ENCODE measurements around the gene PYM1.

Gene PYM1

GRCh38 chr12:55906056-55906455 lies 21.6 kb downstream of the PYM1 start:
- no peak overlapping the region for H3K4me3 ChIP-seq (ENCODE audit: low read depth, low read length)
- H3K9me3 ChIP-seq (ENCODE audit: control insufficient read depth, insufficient read depth, low read depth, low read length), result no peaks in the 10 kb centered on the region
- H3K4me1 ChIP-seq (ENCODE audit: control insufficient read depth, insufficient read depth, low read length), result no peaks in the 10 kb centered on the region
- TF ChIP-seq ZNF146 (tag by site-specific recombination; IDR thresholded peaks at IDR 0.05) (no peak), ZNF19 (tag by site-specific recombination; IDR thresholded peaks at IDR 0.05; ENCODE audit: low read depth) (no peak), KLF9 (tag by site-specific recombination; IDR thresholded peaks at IDR 0.05; ENCODE audit: low read depth) (no peak), KLF8 (tag by site-specific recombination; IDR thresholded peaks at IDR 0.05) (no peak), ZNF544 (tag by site-specific recombination; IDR thresholded peaks at IDR 0.05) (no peak), ZNF560 (tag by site-specific recombination; IDR thresholded peaks at IDR 0.05; ENCODE audit: borderline replicate concordance) (no peak), ZNF292 (tag by site-specific recombination; IDR thresholded peaks at IDR 0.05; ENCODE audit: borderline replicate concordance, low read depth) (no peak), KLF7 (tag by site-specific recombination; IDR thresholded peaks at IDR 0.05; ENCODE audit: borderline replicate concordance) (no peak), ZNF121 (tag by site-specific recombination; IDR thresholded peaks at IDR 0.05) (no peak), YY1 (tag by site-specific recombination; IDR thresholded peaks at IDR 0.05) (no peak), ZNF280D (tag by site-specific recombination; IDR thresholded peaks at IDR 0.05) (no peak), ZNF18 (tag by site-specific recombination; IDR thresholded peaks at IDR 0.05) (no peak)
- CTCF ChIA-PET, result no interaction called here
- H3K36me3 ChIP-seq (ENCODE audit: control insufficient read depth in 2 of 2, insufficient read depth in 1 of 2, low read length in 2 of 2), result peaks cover 0 to 23% of the 10 kb centered on the region in 2 experiments; a peak in 2 of 3 replicates
- no peak overlapping the region for H3K27ac ChIP-seq (ENCODE audit: extremely low read depth, low read depth, low read length)
- POLR2A ChIA-PET, result interaction anchor here (1.6 kb wide), 1 partner anchor 20 kb away, joined by 12 read pairs; no protein-coding TSS in a partner anchor

GRCh38 chr12:55901881-55902490 lies 25.7 kb downstream of the PYM1 start:
- Histone ChIP-seq H3K36me3 (ENCODE audit: control insufficient read depth in 2 of 2, insufficient read depth in 1 of 2, low read length in 2 of 2) (peaks cover 0 to 23% of the 10 kb centered on the region in 2 experiments; a peak in 2 of 3 replicates), H3K4me3 (ENCODE audit: low read depth, low read length) (no peak overlapping the region), H3K9me3 (ENCODE audit: control insufficient read depth, insufficient read depth, low read depth, low read length) (no peaks in the 10 kb centered on the region), H3K27ac (ENCODE audit: extremely low read depth, low read depth, low read length) (no peak overlapping the region), H3K4me1 (ENCODE audit: control insufficient read depth, insufficient read depth, low read length) (no peaks in the 10 kb centered on the region)
- POLR2A ChIA-PET, result interaction anchor here (0.5 kb wide), 1 partner anchor 76 kb away, joined by 6 read pairs; no protein-coding TSS in a partner anchor
- CTCF ChIA-PET, result interaction anchor here (0.6 kb wide), 2 partner anchors 24 to 265 kb away, joined by 4 read pairs; no protein-coding TSS in a partner anchor
- TF ChIP-seq INSM2 (tag by site-specific recombination; IDR thresholded peaks at IDR 0.05) (no peak), ZSCAN5A (tag by site-specific recombination; IDR thresholded peaks at IDR 0.05) (no peak), ZNF416 (tag by site-specific recombination; IDR thresholded peaks at IDR 0.05) (no peak), MEIS1 (CRISPR knock-in tag; IDR thresholded peaks at IDR 0.05; ENCODE audit: borderline replicate concordance) (no peak), ZBTB10 (tag by site-specific recombination; IDR thresholded peaks at IDR 0.05) (no peak), ZNF704 (tag by site-specific recombination; IDR thresholded peaks at IDR 0.05) (no peak), ZNF658 (tag by site-specific recombination; IDR thresholded peaks at IDR 0.05) (no peak), ZNF223 (tag by site-specific recombination; IDR thresholded peaks at IDR 0.05) (no peak), ZSCAN23 (tag by site-specific recombination; IDR thresholded peaks at IDR 0.05) (no peak), SALL2 (tag by site-specific recombination; IDR thresholded peaks at IDR 0.05; ENCODE audit: borderline replicate concordance) (no peak), ZNF701 (tag by site-specific recombination; IDR thresholded peaks at IDR 0.05) (no peak), SP2 (tag by site-specific recombination; IDR thresholded peaks at IDR 0.05) (no peak)
